ENCODE measurements around the gene SLC7A6. TPM values are rescaled to one million over a fixed set of nuclear protein-coding genes. Genes with fewer than 3 reads are reported as not detected.

SLC7A6 gene
- 4.8 and 15.2 TPM in 2 replicates for total RNA-seq (ENCODE audit: low replicate concordance)

DNA sequence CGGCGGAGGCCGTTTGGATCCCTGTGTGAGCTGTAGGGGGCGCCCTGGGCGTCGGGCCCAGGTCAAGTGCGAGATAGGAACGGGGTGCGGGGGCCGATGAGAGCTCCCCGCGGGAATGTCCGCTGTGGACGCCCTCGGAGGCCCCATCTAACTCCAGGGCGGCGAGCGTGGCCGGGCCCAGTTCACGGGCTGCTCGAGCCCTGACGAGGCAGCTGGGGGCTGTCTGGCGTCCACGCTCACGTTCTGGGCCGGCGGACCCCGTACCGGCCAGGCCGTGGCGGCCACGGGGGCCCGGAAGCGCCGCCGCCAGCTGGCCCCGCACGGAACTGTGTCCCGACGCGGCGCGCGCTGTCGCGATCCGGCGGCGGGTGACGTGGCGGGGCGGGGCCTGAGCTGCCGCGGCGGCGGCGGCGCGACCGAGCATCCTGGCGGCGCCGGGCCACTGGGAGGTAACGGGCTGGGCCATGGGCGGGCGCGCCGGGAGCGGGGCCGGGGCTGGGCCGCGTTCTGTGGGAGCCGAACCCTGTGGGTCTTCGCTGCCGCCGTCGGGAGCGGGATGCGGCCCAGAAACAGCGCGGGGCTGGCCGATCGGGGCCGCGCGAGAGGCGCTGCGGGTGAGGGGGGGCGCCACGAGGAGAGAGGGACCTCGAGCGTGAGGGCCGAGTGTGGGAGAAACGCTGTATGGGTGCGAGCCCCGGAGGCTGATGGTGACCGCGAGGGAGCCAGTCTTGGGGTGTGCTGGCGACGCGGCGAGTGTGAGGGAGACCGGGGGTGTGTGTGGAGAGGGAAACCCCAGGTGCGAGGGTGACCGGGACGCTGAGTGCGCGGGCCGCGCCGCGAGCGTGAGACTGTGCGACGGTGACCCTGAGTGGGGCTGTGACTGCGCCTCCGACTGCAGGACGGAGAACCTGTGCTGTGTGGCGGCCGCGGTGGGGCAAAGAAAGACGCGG, at the start of gene SLC7A6:
SLC7A6 (plus strand) TSS at position 399 of the 950 bp plus-strand sequence. CDS start 10,201 bp downstream, outside the sequence.
- peak; percentile 60 for DNase-seq (ENCODE audit: low read depth)
- TF ChIP-seq, protein P1, sequence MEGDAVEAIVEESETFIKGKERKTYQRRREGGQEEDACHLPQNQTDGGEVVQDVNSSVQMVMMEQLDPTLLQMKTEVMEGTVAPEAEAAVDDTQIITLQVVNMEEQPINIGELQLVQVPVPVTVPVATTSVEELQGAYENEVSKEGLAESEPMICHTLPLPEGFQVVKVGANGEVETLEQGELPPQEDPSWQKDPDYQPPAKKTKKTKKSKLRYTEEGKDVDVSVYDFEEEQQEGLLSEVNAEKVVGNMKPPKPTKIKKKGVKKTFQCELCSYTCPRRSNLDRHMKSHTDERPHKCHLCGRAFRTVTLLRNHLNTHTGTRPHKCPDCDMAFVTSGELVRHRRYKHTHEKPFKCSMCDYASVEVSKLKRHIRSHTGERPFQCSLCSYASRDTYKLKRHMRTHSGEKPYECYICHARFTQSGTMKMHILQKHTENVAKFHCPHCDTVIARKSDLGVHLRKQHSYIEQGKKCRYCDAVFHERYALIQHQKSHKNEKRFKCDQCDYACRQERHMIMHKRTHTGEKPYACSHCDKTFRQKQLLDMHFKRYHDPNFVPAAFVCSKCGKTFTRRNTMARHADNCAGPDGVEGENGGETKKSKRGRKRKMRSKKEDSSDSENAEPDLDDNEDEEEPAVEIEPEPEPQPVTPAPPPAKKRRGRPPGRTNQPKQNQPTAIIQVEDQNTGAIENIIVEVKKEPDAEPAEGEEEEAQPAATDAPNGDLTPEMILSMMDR (IDR thresholded peaks at IDR 0.05; ENCODE audit: insufficient read depth, low read length), result peak; percentile 68
- H3K4me3 ChIP-seq (ENCODE audit: low read depth, low read length), result peak within 1 kb of the TSS; percentile 96

DNA sequence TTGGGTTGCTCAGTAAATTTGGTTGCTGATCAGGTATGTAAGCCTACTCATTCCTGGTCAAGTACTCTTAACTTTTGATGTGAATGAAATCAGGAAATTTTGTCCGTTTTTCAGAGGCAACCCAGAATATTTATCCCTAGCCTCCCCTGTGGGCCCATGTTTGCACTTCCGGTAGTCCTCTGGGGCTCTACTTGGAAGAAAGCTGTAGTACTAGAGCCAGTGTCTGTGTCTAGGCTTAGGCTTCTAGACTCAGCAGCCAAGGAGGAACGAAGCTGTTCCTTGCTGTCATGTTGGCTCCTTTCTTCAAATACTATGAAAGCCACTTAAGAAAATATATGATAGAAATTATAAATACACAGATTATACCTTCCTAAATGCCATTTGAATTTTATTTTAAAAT, 49.6 kb upstream of the SLC7A6 start:
- TF ChIP-seq, protein P1 (IDR thresholded peaks at IDR 0.05; ENCODE audit: insufficient read depth, low read length), result no peak
- no peak for DNase-seq (ENCODE audit: low read depth)
- no peak overlapping the region for H3K4me3 ChIP-seq (ENCODE audit: low read depth, low read length)

DNA sequence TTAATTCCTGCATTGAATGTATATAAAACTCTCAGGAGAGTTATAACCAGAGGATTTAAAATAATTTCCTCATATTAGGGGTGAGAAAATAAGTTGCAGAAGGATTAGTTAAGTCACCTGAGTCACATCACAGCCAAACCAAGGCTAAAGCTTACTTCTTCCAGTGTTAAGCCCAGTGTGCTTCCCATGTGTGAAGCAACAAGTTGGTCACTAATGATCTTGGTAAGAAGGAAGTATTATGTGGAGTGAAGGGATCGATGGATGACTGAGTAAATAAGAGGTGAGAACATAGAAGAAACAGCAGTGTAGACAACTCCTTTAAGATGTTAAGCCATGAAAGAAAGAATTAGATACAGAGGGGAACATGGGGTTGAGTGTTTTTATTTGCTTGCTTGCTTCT, 49.0 kb upstream of the SLC7A6 start:
- TF ChIP-seq, protein P1 (IDR thresholded peaks at IDR 0.05; ENCODE audit: insufficient read depth, low read length), result no peak
- DNase-seq (ENCODE audit: low read depth), result no peak
- H3K4me3 ChIP-seq (ENCODE audit: low read depth, low read length), result no peak overlapping the region

DNA sequence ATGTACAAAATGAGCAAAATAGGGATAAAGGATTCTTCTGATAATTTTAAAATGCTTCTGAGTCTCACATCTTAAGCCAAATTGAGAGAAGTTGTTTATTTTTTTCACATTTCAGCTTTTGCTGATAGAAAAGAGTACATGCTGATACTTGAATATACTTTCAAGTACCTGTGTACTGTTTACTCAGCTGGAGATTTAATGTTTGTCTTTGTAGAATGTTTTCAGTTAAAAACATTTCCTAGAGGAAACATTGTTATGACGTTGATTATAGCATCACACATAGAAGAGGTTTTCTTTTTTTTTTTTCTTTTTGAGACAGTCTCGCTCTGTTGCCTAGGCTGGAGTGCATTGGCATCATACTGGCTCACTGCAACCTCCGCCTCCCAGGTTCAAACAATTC, 48.1 kb upstream of the SLC7A6 start:
- no peak for DNase-seq (ENCODE audit: low read depth)
- H3K4me3 ChIP-seq (ENCODE audit: low read depth, low read length), result no peak overlapping the region
- TF ChIP-seq, protein P1 (IDR thresholded peaks at IDR 0.05; ENCODE audit: insufficient read depth, low read length), result no peak

DNA sequence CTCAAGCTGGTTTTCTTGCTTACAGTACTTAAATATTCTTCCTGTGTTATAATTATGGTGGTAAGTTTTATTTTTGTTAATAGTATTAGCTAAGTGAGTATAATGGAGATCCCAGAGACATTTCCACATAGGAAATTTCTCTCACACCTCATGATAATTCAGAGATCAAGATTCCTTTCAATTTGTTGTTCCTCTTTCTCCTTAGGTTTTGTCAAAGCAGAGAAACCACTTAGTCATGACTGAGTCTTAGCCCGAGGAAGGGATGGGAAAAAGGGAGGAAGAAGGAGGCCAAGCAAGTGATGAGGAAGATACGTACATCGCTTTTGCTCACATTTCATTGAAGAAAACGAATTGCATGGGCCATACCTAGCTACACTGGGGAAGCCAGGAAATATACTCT, 46.8 kb upstream of the SLC7A6 start:
- TF ChIP-seq, protein P1 (IDR thresholded peaks at IDR 0.05; ENCODE audit: insufficient read depth, low read length), result no peak
- no peak overlapping the region for H3K4me3 ChIP-seq (ENCODE audit: low read depth, low read length)
- DNase-seq (ENCODE audit: low read depth), result no peak

DNA sequence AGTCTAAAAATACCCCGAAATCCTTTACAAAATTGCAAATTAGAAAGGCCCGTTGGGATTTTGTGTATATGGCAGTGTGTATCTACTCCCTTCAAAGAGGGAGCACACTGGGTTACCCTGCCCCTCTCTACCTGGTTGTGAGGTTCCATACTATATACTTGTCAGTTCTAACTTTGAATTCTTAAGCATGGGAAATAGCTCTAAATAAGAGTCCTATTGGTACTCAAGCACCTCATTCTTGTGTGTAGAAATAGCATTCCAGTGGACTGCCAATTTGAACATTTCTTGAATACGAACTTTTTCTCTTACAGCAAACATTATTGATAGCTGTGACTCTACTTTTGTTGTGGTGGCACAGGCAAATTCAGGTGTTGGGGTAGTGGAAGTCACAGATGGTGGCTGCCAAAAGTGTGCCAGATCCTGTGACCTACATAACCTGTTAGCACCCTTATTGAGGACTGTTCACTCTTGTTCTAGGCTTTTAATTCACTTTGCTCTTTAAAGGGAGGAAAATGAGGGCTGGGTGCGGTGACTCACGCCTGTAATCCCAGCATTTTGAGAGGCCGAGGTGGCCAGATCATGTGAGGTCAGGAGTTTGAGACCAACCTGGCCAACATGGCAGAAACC, 44.5 kb upstream of the SLC7A6 start:
- no peak overlapping the region for H3K4me3 ChIP-seq (ENCODE audit: low read depth, low read length)
- TF ChIP-seq, protein P1 (IDR thresholded peaks at IDR 0.05; ENCODE audit: insufficient read depth, low read length), result no peak
- no peak for DNase-seq (ENCODE audit: low read depth)

All from fibroblast of the aortic adventitia (primary cell).